HG02610 (cell line): Measurements from ENCODE around the gene CHD5.
"Not testable (repeated sequence)": the region's sequence is repeated elsewhere in the genome, so short reads cannot be mapped to it uniquely, and the experiment has no call there.

Experiments used
- ATAC-seq: cut with Tn5 transposase; IDR thresholded peaks from one replicate; pipeline ENCODE4 v1.9.1; 2021; ENCODE audit warnings: mild to moderate bottlenecking, moderate library complexity; ENCODE audit not compliant: unreplicated experiment

Gene CHD5

GRCh38 chr1:6180268-6180706 is at the start of gene CHD5:
TSS of gene CHD5 (minus strand) at chr1:6180321. CDS start at chr1:6180023, 298 bp downstream.
- ATAC-seq, result no peak

- no peak for ATAC-seq
Observed at GRCh38 chr1:6225651-6226050, 45.5 kb upstream of the CHD5 start.

- no peak for ATAC-seq
Observed at GRCh38 chr1:6224718-6225117, 44.6 kb upstream of the CHD5 start.

- no peak for ATAC-seq
Observed at GRCh38 chr1:6223617-6224016, 43.5 kb upstream of the CHD5 start.

- no peak for ATAC-seq
Observed at GRCh38 chr1:6222636-6223035, 42.5 kb upstream of the CHD5 start.

- no peak for ATAC-seq
Observed at GRCh38 chr1:6221210-6221784, 41.2 kb upstream of the CHD5 start.

- ATAC-seq, result no peak
Observed at GRCh38 chr1:6220236-6220635, 40.1 kb upstream of the CHD5 start.

GRCh38 chr1:6219641-6220040 is 39.5 kb upstream of the CHD5 start:
- ATAC-seq, result not testable (repeated sequence)

- no peak for ATAC-seq
Observed at GRCh38 chr1:6218375-6219164, 38.4 kb upstream of the CHD5 start.

- no peak for ATAC-seq
Observed at GRCh38 chr1:6212193-6212959, 32.3 kb upstream of the CHD5 start.

- ATAC-seq, result no peak
Observed at GRCh38 chr1:6211731-6212130, 31.6 kb upstream of the CHD5 start.

- no peak for ATAC-seq
Observed at GRCh38 chr1:6210591-6211355, 30.7 kb upstream of the CHD5 start.

GRCh38 chr1:6209661-6210580 is 29.8 kb upstream of the CHD5 start:
- no peak for ATAC-seq

GRCh38 chr1:6208723-6209660 is 28.9 kb upstream of the CHD5 start:
- ATAC-seq, result no peak

GRCh38 chr1:6207921-6208320 is 27.8 kb upstream of the CHD5 start:
- ATAC-seq, result no peak

GRCh38 chr1:6207075-6207885 is 27.2 kb upstream of the CHD5 start:
- ATAC-seq, result no peak

GRCh38 chr1:6206520-6206855 is 26.4 kb upstream of the CHD5 start:
- no peak for ATAC-seq

GRCh38 chr1:6205849-6206519 is 25.9 kb upstream of the CHD5 start, which contains the start of gene RNF207:
TSS of gene RNF207 (plus strand) at chr1:6206119. CDS start at chr1:6206536, 417 bp downstream.
- ATAC-seq, result peak; percentile 64
